ENCODE measurements around the gene L3MBTL3.
"Not testable (repeated sequence)": the region's sequence is repeated elsewhere in the genome, so short reads cannot be mapped to it uniquely, and the experiment has no call there.

L3MBTL3 gene

GRCh38 chr6:130147111-130147510 lies 128.7 kb downstream of the L3MBTL3 start:
- no peaks in the 10 kb centered on the region for H3K9me3 ChIP-seq (ENCODE audit: control insufficient read depth, low read length)
- H3K27me3 ChIP-seq (replicated peaks; ENCODE audit: control insufficient read depth, insufficient read depth, low read length) = no peaks in the 10 kb centered on the region
- H3K4me3 ChIP-seq (ENCODE audit: low read length) = no peak overlapping the region
- H3K4me1 ChIP-seq (ENCODE audit: control insufficient read depth, insufficient read depth, low read length) = no peaks in the 10 kb centered on the region
- H3K9ac ChIP-seq (ENCODE audit: low read length) = no peak overlapping the region
- DNase-seq (ENCODE audit: low read depth) = no peak
- no peaks in the 10 kb centered on the region for H3K36me3 ChIP-seq (ENCODE audit: control insufficient read depth, insufficient read depth, low read length, severe bottlenecking)

- H3K9me3 ChIP-seq (ENCODE audit: control insufficient read depth, low read length) = no peaks in the 10 kb centered on the region
- H3K9ac ChIP-seq (ENCODE audit: low read length) = no peak overlapping the region
- H3K4me3 ChIP-seq (ENCODE audit: low read length) = no peak overlapping the region
- no peaks in the 10 kb centered on the region for H3K27me3 ChIP-seq (replicated peaks; ENCODE audit: control insufficient read depth, insufficient read depth, low read length)
- DNase-seq (ENCODE audit: low read depth) = no peak
- no peaks in the 10 kb centered on the region for H3K4me1 ChIP-seq (ENCODE audit: control insufficient read depth, insufficient read depth, low read length)
- H3K36me3 ChIP-seq (ENCODE audit: control insufficient read depth, insufficient read depth, low read length, severe bottlenecking) = no peaks in the 10 kb centered on the region
Observed at GRCh38 chr6:130148181-130148580, 129.8 kb downstream of the L3MBTL3 start.

- not testable (repeated sequence) for H3K9me3 ChIP-seq (ENCODE audit: control insufficient read depth, low read length); H3K27me3 ChIP-seq (replicated peaks; ENCODE audit: control insufficient read depth, insufficient read depth, low read length); H3K4me3 ChIP-seq (ENCODE audit: low read length); DNase-seq (ENCODE audit: low read depth); H3K9ac ChIP-seq (ENCODE audit: low read length); H3K4me1 ChIP-seq (ENCODE audit: control insufficient read depth, insufficient read depth, low read length); H3K36me3 ChIP-seq (ENCODE audit: control insufficient read depth, insufficient read depth, low read length, severe bottlenecking)
Observed at GRCh38 chr6:130149016-130149415, 130.6 kb downstream of the L3MBTL3 start.

- Histone ChIP-seq H3K9ac (ENCODE audit: low read length) (no peak overlapping the region), H3K9me3 (ENCODE audit: control insufficient read depth, low read length) (no peaks in the 10 kb centered on the region), H3K36me3 (ENCODE audit: control insufficient read depth, insufficient read depth, low read length, severe bottlenecking) (no peaks in the 10 kb centered on the region), H3K4me1 (ENCODE audit: control insufficient read depth, insufficient read depth, low read length) (no peaks in the 10 kb centered on the region), H3K4me3 (ENCODE audit: low read length) (no peak overlapping the region), H3K27me3 (replicated peaks; ENCODE audit: control insufficient read depth, insufficient read depth, low read length) (no peaks in the 10 kb centered on the region)
- no peak for DNase-seq (ENCODE audit: low read depth)
Observed at GRCh38 chr6:130150906-130151305, 132.5 kb downstream of the L3MBTL3 start.

- Histone ChIP-seq H3K4me1 (ENCODE audit: control insufficient read depth, insufficient read depth, low read length) (no peaks in the 10 kb centered on the region), H3K27me3 (replicated peaks; ENCODE audit: control insufficient read depth, insufficient read depth, low read length) (no peaks in the 10 kb centered on the region), H3K9ac (ENCODE audit: low read length) (no peak overlapping the region), H3K4me3 (ENCODE audit: low read length) (no peak overlapping the region), H3K36me3 (ENCODE audit: control insufficient read depth, insufficient read depth, low read length, severe bottlenecking) (no peaks in the 10 kb centered on the region), H3K9me3 (ENCODE audit: control insufficient read depth, low read length) (no peaks in the 10 kb centered on the region)
- no peak for DNase-seq (ENCODE audit: low read depth)
Observed at GRCh38 chr6:130152908-130153510, 134.6 kb downstream of the L3MBTL3 start.

- DNase-seq (ENCODE audit: low read depth) = no peak
- Histone ChIP-seq H3K9me3 (ENCODE audit: control insufficient read depth, low read length) (no peaks in the 10 kb centered on the region), H3K9ac (ENCODE audit: low read length) (no peak overlapping the region), H3K4me1 (ENCODE audit: control insufficient read depth, insufficient read depth, low read length) (no peaks in the 10 kb centered on the region), H3K4me3 (ENCODE audit: low read length) (no peak overlapping the region), H3K36me3 (ENCODE audit: control insufficient read depth, insufficient read depth, low read length, severe bottlenecking) (no peaks in the 10 kb centered on the region), H3K27me3 (replicated peaks; ENCODE audit: control insufficient read depth, insufficient read depth, low read length) (no peaks in the 10 kb centered on the region)
Observed at GRCh38 chr6:130156908-130157307, 138.5 kb downstream of the L3MBTL3 start.

GRCh38 chr6:130158056-130158455 lies 139.7 kb downstream of the L3MBTL3 start:
- Histone ChIP-seq H3K36me3 (ENCODE audit: control insufficient read depth, insufficient read depth, low read length, severe bottlenecking) (no peaks in the 10 kb centered on the region), H3K27me3 (replicated peaks; ENCODE audit: control insufficient read depth, insufficient read depth, low read length) (no peaks in the 10 kb centered on the region), H3K9ac (ENCODE audit: low read length) (no peak overlapping the region), H3K4me1 (ENCODE audit: control insufficient read depth, insufficient read depth, low read length) (no peaks in the 10 kb centered on the region), H3K9me3 (ENCODE audit: control insufficient read depth, low read length) (no peaks in the 10 kb centered on the region), H3K4me3 (ENCODE audit: low read length) (no peak overlapping the region)
- DNase-seq (ENCODE audit: low read depth) = no peak

GRCh38 chr6:130158548-130158947 lies 140.2 kb downstream of the L3MBTL3 start:
- no peak for DNase-seq (ENCODE audit: low read depth)
- H3K9me3 ChIP-seq (ENCODE audit: control insufficient read depth, low read length) = no peaks in the 10 kb centered on the region
- H3K36me3 ChIP-seq (ENCODE audit: control insufficient read depth, insufficient read depth, low read length, severe bottlenecking) = no peaks in the 10 kb centered on the region
- no peak overlapping the region for H3K4me3 ChIP-seq (ENCODE audit: low read length)
- no peak overlapping the region for H3K9ac ChIP-seq (ENCODE audit: low read length)
- H3K27me3 ChIP-seq (replicated peaks; ENCODE audit: control insufficient read depth, insufficient read depth, low read length) = no peaks in the 10 kb centered on the region
- no peaks in the 10 kb centered on the region for H3K4me1 ChIP-seq (ENCODE audit: control insufficient read depth, insufficient read depth, low read length)

GRCh38 chr6:130159956-130160355 lies 141.6 kb downstream of the L3MBTL3 start:
- Histone ChIP-seq H3K36me3 (ENCODE audit: control insufficient read depth, insufficient read depth, low read length, severe bottlenecking) (no peaks in the 10 kb centered on the region), H3K27me3 (replicated peaks; ENCODE audit: control insufficient read depth, insufficient read depth, low read length) (no peaks in the 10 kb centered on the region), H3K4me3 (ENCODE audit: low read length) (no peak overlapping the region)

GRCh38 chr6:130161683-130162404 lies 143.5 kb downstream of the L3MBTL3 start:
- H3K9me3 ChIP-seq (ENCODE audit: control insufficient read depth, low read length) = no peaks in the 10 kb centered on the region
- no peak overlapping the region for H3K4me3 ChIP-seq (ENCODE audit: low read length)
- peak; percentile 11 for DNase-seq (ENCODE audit: low read depth)
- no peaks in the 10 kb centered on the region for H3K4me1 ChIP-seq (ENCODE audit: control insufficient read depth, insufficient read depth, low read length)
- no peak overlapping the region for H3K9ac ChIP-seq (ENCODE audit: low read length)
- H3K36me3 ChIP-seq (ENCODE audit: control insufficient read depth, insufficient read depth, low read length, severe bottlenecking) = no peaks in the 10 kb centered on the region
- H3K27me3 ChIP-seq (replicated peaks; ENCODE audit: control insufficient read depth, insufficient read depth, low read length) = no peaks in the 10 kb centered on the region

More at GRCh38 chr6:130159956-130160355, 141.6 kb downstream of the L3MBTL3 start:
- no peak overlapping the region for H3K9ac ChIP-seq (ENCODE audit: low read length)
- no peak for DNase-seq (ENCODE audit: low read depth)
- no peaks in the 10 kb centered on the region for H3K9me3 ChIP-seq (ENCODE audit: control insufficient read depth, low read length)
- H3K4me1 ChIP-seq (ENCODE audit: control insufficient read depth, insufficient read depth, low read length) = no peaks in the 10 kb centered on the region

- H3K4me3 ChIP-seq (ENCODE audit: low read length) = no peak overlapping the region
- no peak for DNase-seq (ENCODE audit: low read depth)
- H3K36me3 ChIP-seq (ENCODE audit: control insufficient read depth, insufficient read depth, low read length, severe bottlenecking) = no peaks in the 10 kb centered on the region
- no peaks in the 10 kb centered on the region for H3K4me1 ChIP-seq (ENCODE audit: control insufficient read depth, insufficient read depth, low read length)
- H3K9me3 ChIP-seq (ENCODE audit: control insufficient read depth, low read length) = no peaks in the 10 kb centered on the region
- H3K27me3 ChIP-seq (replicated peaks; ENCODE audit: control insufficient read depth, insufficient read depth, low read length) = no peaks in the 10 kb centered on the region
- no peak overlapping the region for H3K9ac ChIP-seq (ENCODE audit: low read length)
Observed at GRCh38 chr6:130162421-130162820, 144.0 kb downstream of the L3MBTL3 start.
